ENCODE measurements around the gene DCAF6.

DCAF6 gene

GRCh38 chr1:167999877-168000276 lies 63.4 kb downstream of the DCAF6 start:
- Histone ChIP-seq H4K91ac (ENCODE audit: low read depth, low read length) (no peak overlapping the region), H4K8ac (ENCODE audit: low read depth, low read length) (no peak overlapping the region), H3K9me3 (ENCODE audit: insufficient read depth, low read depth, low read length) (no peaks in the 10 kb centered on the region), H3K23ac (ENCODE audit: low read length) (no peak overlapping the region), H2BK12ac (ENCODE audit: low read length) (no peak overlapping the region), H2BK5ac (ENCODE audit: low read depth, low read length, poor library complexity) (no peak overlapping the region), H3K79me2 (ENCODE audit: control insufficient read depth, insufficient read depth, low read length, poor library complexity) (no peaks in the 10 kb centered on the region), H3K27ac (ENCODE audit: low read depth, low read length) (no peak overlapping the region), H2AFZ (ENCODE audit: insufficient read depth, low read length, poor library complexity) (no peak overlapping the region), H3K18ac (ENCODE audit: low read length) (no peak overlapping the region), H3K4me1 (ENCODE audit: control insufficient read depth in 1 of 2, insufficient read depth in 2 of 2, low read length in 2 of 2) (no peaks in the 10 kb centered on the region), H3K4me2 (ENCODE audit: low read length) (no peak overlapping the region), H2AK5ac (ENCODE audit: low read length) (no peak overlapping the region), H3K14ac (ENCODE audit: low read length) (no peak overlapping the region), H4K12ac (ENCODE audit: low read depth, low read length) (no peak overlapping the region), H3K79me1 (ENCODE audit: low read length) (no peaks in the 10 kb centered on the region), H3K4me3 (ENCODE audit: low read depth, low read length) (no peak overlapping the region), H3K36me3 (ENCODE audit: control insufficient read depth in 1 of 2, insufficient read depth in 2 of 2, low read length in 2 of 2) (peaks cover 4 to 6% of the 10 kb centered on the region in 2 experiments), H2BK120ac (ENCODE audit: insufficient read depth, low read length, poor library complexity) (no peak overlapping the region), H3K27me3 (ENCODE audit: insufficient read depth, low read length) (no peaks in the 10 kb centered on the region), H3K9ac (ENCODE audit: low read length) (no peak overlapping the region), H3K4ac (ENCODE audit: low read depth, low read length) (no peak overlapping the region)
- no CpG with 5 or more reads among the region's 3 CpGs for WGBS (ENCODE audit: extremely low coverage, insufficient coverage, insufficient read length)
- no peak for DNase-seq

GRCh38 chr1:168000656-168001055 lies 64.2 kb downstream of the DCAF6 start:
- WGBS (ENCODE audit: extremely low coverage, insufficient coverage, insufficient read length), result no CpG with 5 or more reads among the region's 3 CpGs
- H3K79me1 ChIP-seq (ENCODE audit: low read length), result no peaks in the 10 kb centered on the region
- no peak overlapping the region for H3K4me3 ChIP-seq (ENCODE audit: low read depth, low read length)
- no peak overlapping the region for H3K4me2 ChIP-seq (ENCODE audit: low read length)
- no peak overlapping the region for H3K18ac ChIP-seq (ENCODE audit: low read length)
- DNase-seq, result no peak
- no peak overlapping the region for H4K91ac ChIP-seq (ENCODE audit: low read depth, low read length)
- no peak overlapping the region for H3K27ac ChIP-seq (ENCODE audit: low read depth, low read length)
- H3K23ac ChIP-seq (ENCODE audit: low read length), result no peak overlapping the region
- H2BK5ac ChIP-seq (ENCODE audit: low read depth, low read length, poor library complexity), result no peak overlapping the region
- H2AFZ ChIP-seq (ENCODE audit: insufficient read depth, low read length, poor library complexity), result no peak overlapping the region
- H3K36me3 ChIP-seq (ENCODE audit: control insufficient read depth in 1 of 2, insufficient read depth in 2 of 2, low read length in 2 of 2), result peaks cover 3 to 4% of the 10 kb centered on the region in 2 experiments
- no peak overlapping the region for H2BK12ac ChIP-seq (ENCODE audit: low read length)
- H3K9me3 ChIP-seq (ENCODE audit: insufficient read depth, low read depth, low read length), result no peaks in the 10 kb centered on the region
- H2BK120ac ChIP-seq (ENCODE audit: insufficient read depth, low read length, poor library complexity), result no peak overlapping the region
- no peaks in the 10 kb centered on the region for H3K27me3 ChIP-seq (ENCODE audit: insufficient read depth, low read length)
- H3K79me2 ChIP-seq (ENCODE audit: control insufficient read depth, insufficient read depth, low read length, poor library complexity), result no peaks in the 10 kb centered on the region
- no peak overlapping the region for H3K4ac ChIP-seq (ENCODE audit: low read depth, low read length)
- no peaks in the 10 kb centered on the region for H3K4me1 ChIP-seq (ENCODE audit: control insufficient read depth in 1 of 2, insufficient read depth in 2 of 2, low read length in 2 of 2)
- H4K8ac ChIP-seq (ENCODE audit: low read depth, low read length), result no peak overlapping the region
- no peak overlapping the region for H2AK5ac ChIP-seq (ENCODE audit: low read length)
- H3K14ac ChIP-seq (ENCODE audit: low read length), result no peak overlapping the region
- H3K9ac ChIP-seq (ENCODE audit: low read length), result no peak overlapping the region
- H4K12ac ChIP-seq (ENCODE audit: low read depth, low read length), result no peak overlapping the region

- no peak overlapping the region for H3K14ac ChIP-seq (ENCODE audit: low read length)
- H2BK5ac ChIP-seq (ENCODE audit: low read depth, low read length, poor library complexity), result no peak overlapping the region
- no CpG with 5 or more reads among the region's 1 CpG for WGBS (ENCODE audit: extremely low coverage, insufficient coverage, insufficient read length)
- no peak overlapping the region for H3K27ac ChIP-seq (ENCODE audit: low read depth, low read length)
- H3K18ac ChIP-seq (ENCODE audit: low read length), result no peak overlapping the region
- no peaks in the 10 kb centered on the region for H3K4me1 ChIP-seq (ENCODE audit: control insufficient read depth in 1 of 2, insufficient read depth in 2 of 2, low read length in 2 of 2)
- peaks cover 3 to 4% of the 10 kb centered on the region in 2 experiments for H3K36me3 ChIP-seq (ENCODE audit: control insufficient read depth in 1 of 2, insufficient read depth in 2 of 2, low read length in 2 of 2)
- H2AK5ac ChIP-seq (ENCODE audit: low read length), result no peak overlapping the region
- no peaks in the 10 kb centered on the region for H3K27me3 ChIP-seq (ENCODE audit: insufficient read depth, low read length)
- H3K9ac ChIP-seq (ENCODE audit: low read length), result no peak overlapping the region
- no peaks in the 10 kb centered on the region for H3K79me2 ChIP-seq (ENCODE audit: control insufficient read depth, insufficient read depth, low read length, poor library complexity)
- H4K91ac ChIP-seq (ENCODE audit: low read depth, low read length), result no peak overlapping the region
- no peak overlapping the region for H4K12ac ChIP-seq (ENCODE audit: low read depth, low read length)
- no peaks in the 10 kb centered on the region for H3K79me1 ChIP-seq (ENCODE audit: low read length)
- no peak for DNase-seq
- H2AFZ ChIP-seq (ENCODE audit: insufficient read depth, low read length, poor library complexity), result no peak overlapping the region
- H4K8ac ChIP-seq (ENCODE audit: low read depth, low read length), result no peak overlapping the region
- H2BK12ac ChIP-seq (ENCODE audit: low read length), result no peak overlapping the region
- no peak overlapping the region for H3K4me3 ChIP-seq (ENCODE audit: low read depth, low read length)
- no peaks in the 10 kb centered on the region for H3K9me3 ChIP-seq (ENCODE audit: insufficient read depth, low read depth, low read length)
- H2BK120ac ChIP-seq (ENCODE audit: insufficient read depth, low read length, poor library complexity), result no peak overlapping the region
- no peak overlapping the region for H3K4me2 ChIP-seq (ENCODE audit: low read length)
- H3K23ac ChIP-seq (ENCODE audit: low read length), result no peak overlapping the region
- H3K4ac ChIP-seq (ENCODE audit: low read depth, low read length), result no peak overlapping the region
Measured at GRCh38 chr1:168001213-168001612, 64.7 kb downstream of the DCAF6 start.

DNA sequence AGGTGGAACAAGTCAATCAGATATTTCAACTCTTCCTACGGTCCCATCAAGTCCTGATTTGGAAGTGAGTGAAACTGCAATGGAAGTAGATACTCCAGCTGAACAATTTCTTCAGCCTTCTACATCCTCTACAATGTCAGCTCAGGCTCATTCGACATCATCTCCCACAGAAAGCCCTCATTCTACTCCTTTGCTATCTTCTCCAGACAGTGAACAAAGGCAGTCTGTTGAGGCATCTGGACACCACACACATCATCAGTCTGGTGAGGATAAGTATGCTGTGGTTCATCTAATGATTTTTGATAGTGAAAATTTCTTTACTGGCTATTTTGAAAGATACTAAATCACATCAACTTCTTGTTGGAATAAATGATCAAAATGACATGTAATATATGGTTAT lies 68.0 kb downstream of the DCAF6 start:
- no CpG with 5 or more reads among the region's 2 CpGs for WGBS (ENCODE audit: extremely low coverage, insufficient coverage, insufficient read length)

More for the DNA sequence above, 68.0 kb downstream of the DCAF6 start:
- Histone ChIP-seq H3K4me3 (ENCODE audit: low read depth, low read length) (no peak overlapping the region), H3K18ac (ENCODE audit: low read length) (no peak overlapping the region), H4K8ac (ENCODE audit: low read depth, low read length) (no peak overlapping the region), H3K9me3 (ENCODE audit: insufficient read depth, low read depth, low read length) (no peaks in the 10 kb centered on the region), H4K91ac (ENCODE audit: low read depth, low read length) (no peak overlapping the region), H3K4ac (ENCODE audit: low read depth, low read length) (no peak overlapping the region), H3K79me1 (ENCODE audit: low read length) (no peaks in the 10 kb centered on the region), H3K27me3 (ENCODE audit: insufficient read depth, low read length) (no peaks in the 10 kb centered on the region), H2BK12ac (ENCODE audit: low read length) (no peak overlapping the region), H4K12ac (ENCODE audit: low read depth, low read length) (no peak overlapping the region), H3K79me2 (ENCODE audit: control insufficient read depth, insufficient read depth, low read length, poor library complexity) (no peaks in the 10 kb centered on the region), H2AFZ (ENCODE audit: insufficient read depth, low read length, poor library complexity) (no peak overlapping the region), H3K4me1 (ENCODE audit: control insufficient read depth in 1 of 2, insufficient read depth in 2 of 2, low read length in 2 of 2) (no peaks in the 10 kb centered on the region), H3K14ac (ENCODE audit: low read length) (no peak overlapping the region), H3K4me2 (ENCODE audit: low read length) (no peak overlapping the region), H2BK5ac (ENCODE audit: low read depth, low read length, poor library complexity) (no peak overlapping the region), H2BK120ac (ENCODE audit: insufficient read depth, low read length, poor library complexity) (no peak overlapping the region), H3K36me3 (ENCODE audit: control insufficient read depth in 1 of 2, insufficient read depth in 2 of 2, low read length in 2 of 2) (peaks cover 5 to 6% of the 10 kb centered on the region in 2 experiments), H3K27ac (ENCODE audit: low read depth, low read length) (no peak overlapping the region), H3K9ac (ENCODE audit: low read length) (no peak overlapping the region), H2AK5ac (ENCODE audit: low read length) (no peak overlapping the region), H3K23ac (ENCODE audit: low read length) (no peak overlapping the region)
- no peak for DNase-seq

Measured in trophoblast cell (in vitro differentiated cells and primary cell).